ENCODE data around the gene ANKRD23. TPM values are rescaled to one million over a fixed set of nuclear protein-coding genes. Genes with fewer than 3 reads are reported as not detected.

The ANKRD23 gene
- total RNA-seq, 4 donors from 2014 or later, result 1.4 to 4.4 (median 1.8) TPM

DNA sequence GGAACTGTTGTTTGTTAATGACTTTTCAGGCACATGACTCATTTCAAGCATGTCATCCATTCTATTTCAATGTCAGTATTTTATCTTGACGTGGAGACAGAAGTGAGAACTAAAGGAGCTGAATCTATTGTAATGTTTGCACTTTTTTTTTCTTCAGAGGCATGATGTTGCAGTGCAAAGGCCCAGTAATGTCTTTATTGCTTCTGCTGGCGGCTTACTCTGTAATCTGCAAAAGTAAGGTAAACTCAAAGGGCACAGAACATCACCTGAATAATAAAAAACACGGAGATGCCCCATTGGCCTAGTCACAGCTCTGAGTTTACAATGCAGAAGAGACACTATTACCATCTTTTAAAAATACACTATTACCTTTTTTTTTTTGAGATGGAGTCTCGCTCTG, 30.2 kb downstream of the ANKRD23 start:
- TF ChIP-seq CTCF (IDR thresholded peaks at IDR 0.05), result no peak

GRCh38 chr2:96811917-96812316, 31.9 kb downstream of the ANKRD23 start:
- no peak for ATAC-seq (ENCODE audit: low FRiP score)
- no peak for DNase-seq (ENCODE audit: low spot score)
- no peak for TF ChIP-seq CTCF (IDR thresholded peaks at IDR 0.05)

More for the DNA sequence above, 30.2 kb downstream of the ANKRD23 start:
- DNase-seq (ENCODE audit: low spot score) (no peak), ATAC-seq (ENCODE audit: low FRiP score) (no peak)

- no peak for DNase-seq (ENCODE audit: low spot score)
- TF ChIP-seq CTCF (IDR thresholded peaks at IDR 0.05), result no peak
- ATAC-seq (ENCODE audit: low FRiP score), result no peak
Measured at GRCh38 chr2:96810783-96811192, 33.0 kb downstream of the ANKRD23 start.

GRCh38 chr2:96809951-96810782, 33.7 kb downstream of the ANKRD23 start:
- no peak for ATAC-seq (ENCODE audit: low FRiP score)

GRCh38 chr2:96809216-96809882, 34.5 kb downstream of the ANKRD23 start:
- TF ChIP-seq CTCF (IDR thresholded peaks at IDR 0.05), result no peak
- ATAC-seq (ENCODE audit: low FRiP score) (no peak), DNase-seq (ENCODE audit: low spot score) (no peak)

More at GRCh38 chr2:96809951-96810782, 33.7 kb downstream of the ANKRD23 start:
- DNase-seq (ENCODE audit: low spot score), result no peak
- no peak for TF ChIP-seq CTCF (IDR thresholded peaks at IDR 0.05)

- DNase-seq (ENCODE audit: low spot score), result no peak
Measured at GRCh38 chr2:96808176-96808837, 35.5 kb downstream of the ANKRD23 start.

More at GRCh38 chr2:96808176-96808837, 35.5 kb downstream of the ANKRD23 start:
- no peak for ATAC-seq (ENCODE audit: low FRiP score)
- TF ChIP-seq CTCF (IDR thresholded peaks at IDR 0.05), result no peak

All from omental fat pad (tissue), 4 donors.